Keratinocyte (primary cell): ENCODE measurements around the gene CDC42. TPM values are rescaled to one million over a fixed set of nuclear protein-coding genes. Genes with fewer than 3 reads are reported as not detected.

ENCODE experiments used
- DNase-seq: peaks from one replicate; pipeline ENCODE4 v3.0.0-alpha.2; 2011; ENCODE audit warnings: low read depth, missing footprints, low spot score
- FAIRE-seq: peaks from 2 replicates; lab custom pipeline; 2011; peaks lifted over from hg19 to GRCh38; lab: Jason Lieb, UNC
- H2AFZ ChIP-seq: 2 replicates; pipeline ENCODE4 v1.6.0; 2012; ENCODE audit warnings: low read length, control low read depth, inconsistent platforms; ENCODE audit not compliant: control insufficient read depth
- H3K27ac ChIP-seq: 2 replicates; pipeline ENCODE4 v1.5.1; 2011; ENCODE audit warnings: low read length; ENCODE audit not compliant: control insufficient read depth, insufficient read depth
- H3K27me3 ChIP-seq: 3 replicates; pipeline ENCODE4 v1.6.0; 2011; ENCODE audit warnings: low read length; ENCODE audit not compliant: control insufficient read depth, insufficient read depth; ENCODE audit errors: extremely low read depth
- H3K36me3 ChIP-seq, 2 experiments: 2 replicates in 1 of 2; 3 replicates in 1 of 2; pipeline ENCODE4 v1.5.1; 2011; ENCODE audit warnings: low read length in 2 of 2, mild to moderate bottlenecking in 1 of 2; ENCODE audit not compliant: control insufficient read depth in 2 of 2, insufficient read depth in 2 of 2; ENCODE audit errors: extremely low read depth in 1 of 2
- H3K4me1 ChIP-seq: 3 replicates; pipeline ENCODE4 v1.5.1; 2011; ENCODE audit warnings: low read length; ENCODE audit not compliant: control insufficient read depth, insufficient read depth; ENCODE audit errors: extremely low read depth
- H3K4me2 ChIP-seq: 3 replicates; pipeline ENCODE4 v1.6.0; 2011; ENCODE audit warnings: low read depth, low read length; ENCODE audit not compliant: control insufficient read depth, insufficient read depth; ENCODE audit errors: extremely low read depth
- H3K4me3 ChIP-seq, 3 experiments: fragments of 200-600 bp in 1 of 3; sonication (generic) in 1 of 3; 2 replicates in 2 of 3; 3 replicates in 1 of 3; pipeline ENCODE4 v1.5.1; 2011 to 2016; ENCODE audit warnings: low read length in 3 of 3, mild to moderate bottlenecking in 3 of 3, control low read depth in 2 of 3, inconsistent platforms in 1 of 3, low read depth in 1 of 3, mixed read lengths in 1 of 3, mixed run types in 1 of 3, moderate library complexity in 1 of 3; ENCODE audit not compliant: control insufficient read depth in 2 of 3, insufficient read depth in 2 of 3; ENCODE audit errors: extremely low read depth in 1 of 3
- H3K79me2 ChIP-seq: 2 replicates; pipeline ENCODE4 v1.6.0; 2012; ENCODE audit warnings: low read length; ENCODE audit not compliant: control insufficient read depth, insufficient read depth
- H3K9ac ChIP-seq: 3 replicates; pipeline ENCODE4 v1.6.0; 2011; ENCODE audit warnings: low read length; ENCODE audit not compliant: control insufficient read depth, insufficient read depth; ENCODE audit errors: extremely low read depth
- H3K9me1 ChIP-seq: 3 replicates; pipeline ENCODE4 v1.6.0; 2011; ENCODE audit warnings: low read length; ENCODE audit not compliant: control insufficient read depth, insufficient read depth; ENCODE audit errors: extremely low read depth
- H3K9me3 ChIP-seq: 2 replicates; pipeline ENCODE4 v1.5.1; 2012; ENCODE audit warnings: low read depth, low read length; ENCODE audit not compliant: control insufficient read depth
- H4K20me1 ChIP-seq: 3 replicates; pipeline ENCODE4 v1.6.0; 2011; ENCODE audit warnings: low read length; ENCODE audit not compliant: control insufficient read depth, insufficient read depth; ENCODE audit errors: extremely low read depth
- EZH2 ChIP-seq: IDR thresholded peaks from one replicate; pipeline ENCODE4 v1.6.1; 2012; ENCODE audit warnings: inconsistent platforms, mild to moderate bottlenecking, low read length, moderate library complexity
- dilution Hi-C: fragments of 300-500 bp; cut with MboI; formaldehyde crosslinking; loops from one replicate; pipeline ENCODE4 v1.7.0; 2020; ENCODE audit warnings: low sequenced_read_pairs; ENCODE audit not compliant: extremely low pct_ligation_motif_present
- polyA plus RNA-seq, 5 experiments: library from polyadenylated mRNA; depleted of rRNA in 3 of 5; stranded (reverse) in 3 of 5; stranded (forward) in 1 of 5; unstranded in 1 of 5; fragments of >200 nt; gene quantifications; 1 replicate in 1 of 5; 2 replicates in 3 of 5; 3 replicates in 1 of 5; pipeline versions ENCODE4 v1.2.1 to v1.2.3, GENCODE V29; 2011 to 2012; ENCODE audit warnings: missing spikeins in 2 of 5, low read depth in 1 of 5, low replicate concordance in 1 of 5
- TF ChIP-seq, protein P1 (sequence below), 3 experiments: IDR thresholded peaks in 1 of 3; conservative IDR thresholded peaks in 1 of 3; optimal IDR thresholded peaks in 1 of 3; 2 replicates in 2 of 3; 3 replicates in 1 of 3; pipeline versions ENCODE3 to v1.5.1; 2011; ENCODE audit warnings: low read length in 3 of 3, mild to moderate bottlenecking in 3 of 3, moderate library complexity in 2 of 3, control low read depth in 1 of 3, inconsistent platforms in 1 of 3; ENCODE audit not compliant: insufficient read depth in 2 of 3; ENCODE audit errors: extremely low read depth in 1 of 3

The CDC42 gene
- polyA plus RNA-seq, 1 donor (not counting 4 experiments of a cell fraction or from before 2014, with no cell fraction given) = 499 TPM

GRCh38 chr1:22107126-22107525 is 54.6 kb downstream of the CDC42 start:
- peak; percentile 13 for DNase-seq
- H3K79me2 ChIP-seq = peaks cover 51% of the 10 kb centered on the region
- dilution Hi-C loops = no loop called here
- no peak for TF ChIP-seq EZH2
- TF ChIP-seq, protein P1, sequence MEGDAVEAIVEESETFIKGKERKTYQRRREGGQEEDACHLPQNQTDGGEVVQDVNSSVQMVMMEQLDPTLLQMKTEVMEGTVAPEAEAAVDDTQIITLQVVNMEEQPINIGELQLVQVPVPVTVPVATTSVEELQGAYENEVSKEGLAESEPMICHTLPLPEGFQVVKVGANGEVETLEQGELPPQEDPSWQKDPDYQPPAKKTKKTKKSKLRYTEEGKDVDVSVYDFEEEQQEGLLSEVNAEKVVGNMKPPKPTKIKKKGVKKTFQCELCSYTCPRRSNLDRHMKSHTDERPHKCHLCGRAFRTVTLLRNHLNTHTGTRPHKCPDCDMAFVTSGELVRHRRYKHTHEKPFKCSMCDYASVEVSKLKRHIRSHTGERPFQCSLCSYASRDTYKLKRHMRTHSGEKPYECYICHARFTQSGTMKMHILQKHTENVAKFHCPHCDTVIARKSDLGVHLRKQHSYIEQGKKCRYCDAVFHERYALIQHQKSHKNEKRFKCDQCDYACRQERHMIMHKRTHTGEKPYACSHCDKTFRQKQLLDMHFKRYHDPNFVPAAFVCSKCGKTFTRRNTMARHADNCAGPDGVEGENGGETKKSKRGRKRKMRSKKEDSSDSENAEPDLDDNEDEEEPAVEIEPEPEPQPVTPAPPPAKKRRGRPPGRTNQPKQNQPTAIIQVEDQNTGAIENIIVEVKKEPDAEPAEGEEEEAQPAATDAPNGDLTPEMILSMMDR (optimal IDR thresholded peaks at IDR 0.05 in 1 of 3, IDR thresholded peaks at IDR 0.05 in 1 of 3, conservative IDR thresholded peaks at IDR 0.05 in 1 of 3; ENCODE audit: extremely low read depth in 1 of 3, insufficient read depth in 2 of 3, low read length in 3 of 3) = no peak
- H3K9me3 ChIP-seq = no peaks in the 10 kb centered on the region
- peaks cover 13% of the 10 kb centered on the region for H3K4me1 ChIP-seq
- peaks cover 27% of the 10 kb centered on the region for H4K20me1 ChIP-seq
- no peaks in the 10 kb centered on the region for H3K27me3 ChIP-seq
- FAIRE-seq = peak; percentile 69
- H3K4me3 ChIP-seq = no peak overlapping the region
- no peak overlapping the region for H2AFZ ChIP-seq
- no peak overlapping the region for H3K4me2 ChIP-seq
- peaks cover 26 to 27% of the 10 kb centered on the region in 2 experiments for H3K36me3 ChIP-seq
- no peak overlapping the region for H3K27ac ChIP-seq
- no peaks in the 10 kb centered on the region for H3K9me1 ChIP-seq
- no peak overlapping the region for H3K9ac ChIP-seq

GRCh38 chr1:22108339-22109105 is 56.0 kb downstream of the CDC42 start:
- H3K4me2 ChIP-seq = no peak overlapping the region
- FAIRE-seq (no peak), DNase-seq (no peak)
- H3K9me3 ChIP-seq = no peaks in the 10 kb centered on the region
- dilution Hi-C loops = no loop called here
- H3K79me2 ChIP-seq = peaks cover 48% of the 10 kb centered on the region
- H3K9ac ChIP-seq = no peak overlapping the region
- peaks cover 13% of the 10 kb centered on the region for H3K4me1 ChIP-seq
- TF ChIP-seq EZH2 = no peak
- TF ChIP-seq, protein P1 (optimal IDR thresholded peaks at IDR 0.05 in 1 of 3, IDR thresholded peaks at IDR 0.05 in 1 of 3, conservative IDR thresholded peaks at IDR 0.05 in 1 of 3; ENCODE audit: extremely low read depth in 1 of 3, insufficient read depth in 2 of 3, low read length in 3 of 3) = no peak
- no peak overlapping the region for H3K4me3 ChIP-seq
- no peak overlapping the region for H3K27ac ChIP-seq
- H2AFZ ChIP-seq = no peak overlapping the region
- H3K9me1 ChIP-seq = no peaks in the 10 kb centered on the region
- H3K27me3 ChIP-seq = no peaks in the 10 kb centered on the region
- H3K36me3 ChIP-seq = peaks cover 36 to 38% of the 10 kb centered on the region in 2 experiments
- peaks cover 36% of the 10 kb centered on the region for H4K20me1 ChIP-seq
